HG02852 (cell line): ENCODE data around the gene SH2D3A.

Experiments
- ATAC-seq: cut with Tn5 transposase; IDR thresholded peaks from one replicate; pipeline ENCODE4 v1.9.1; 2021; ENCODE audit warnings: mild to moderate bottlenecking, moderate library complexity; ENCODE audit not compliant: unreplicated experiment

The SH2D3A gene

GRCh38 chr19:6738787-6739389 is 28.3 kb downstream of the SH2D3A start:
- ATAC-seq: no peak

- ATAC-seq: peak; percentile 3
Observed at GRCh38 chr19:6737873-6738786, 29.1 kb downstream of the SH2D3A start.

GRCh38 chr19:6737284-6737872 is 29.9 kb downstream of the SH2D3A start, which contains the start of gene GPR108:
GPR108 (minus strand) TSS chr19:6737580; CDS start chr19:6737576, 4 bp downstream.
- ATAC-seq: peak; percentile 54

GRCh38 chr19:6736917-6737283 is 30.3 kb downstream of the SH2D3A start:
- ATAC-seq: no peak

GRCh38 chr19:6736169-6736916 is 30.9 kb downstream of the SH2D3A start:
- no peak for ATAC-seq

GRCh38 chr19:6735181-6735911 is 31.9 kb downstream of the SH2D3A start:
- no peak for ATAC-seq

GRCh38 chr19:6734096-6734696 is 33.0 kb downstream of the SH2D3A start:
- ATAC-seq: no peak

- no peak for ATAC-seq
Observed at GRCh38 chr19:6733338-6734095, 33.7 kb downstream of the SH2D3A start.

GRCh38 chr19:6732803-6733337 is 34.4 kb downstream of the SH2D3A start:
- ATAC-seq: no peak

- ATAC-seq: no peak
Observed at GRCh38 chr19:6731822-6732221, 35.4 kb downstream of the SH2D3A start.

GRCh38 chr19:6730941-6731670 is 36.1 kb downstream of the SH2D3A start:
- ATAC-seq: no peak

- no peak for ATAC-seq
Observed at GRCh38 chr19:6730153-6730804, 37.0 kb downstream of the SH2D3A start.

- no peak for ATAC-seq
Observed at GRCh38 chr19:6729573-6730152, 37.6 kb downstream of the SH2D3A start.

- ATAC-seq: no peak
Observed at GRCh38 chr19:6728346-6728745, 38.9 kb downstream of the SH2D3A start.

- no peak for ATAC-seq
Observed at GRCh38 chr19:6725513-6726231, 41.6 kb downstream of the SH2D3A start.

- ATAC-seq: no peak
Observed at GRCh38 chr19:6724631-6725492, 42.4 kb downstream of the SH2D3A start.
